G401 (cell line): ENCODE measurements around the gene CDKAL1. TPM values are rescaled to one million over a fixed set of nuclear protein-coding genes. Genes with fewer than 3 reads are reported as not detected.
"Not testable (repeated sequence)": the region's sequence is repeated elsewhere in the genome, so short reads cannot be mapped to it uniquely, and the experiment has no call there.

Experiments used
- DNase-seq: peaks from one replicate; pipeline ENCODE4 v3.0.0-alpha.2; 2015; ENCODE audit warnings: low spot score
- in situ Hi-C: cut with HindIII; loops from 2 replicates; pipeline ENCODE4 v1.10.0; 2016; ENCODE audit warnings: low sequenced_read_pairs, mixed read lengths
- total RNA-seq: library from RNA; depleted of rRNA; stranded (reverse); fragments of >200 nt; shearing (Covaris generic); gene quantifications from 2 replicates; pipeline ENCODE4 v1.2.3, GENCODE V29; 2014

CDKAL1 gene
- total RNA-seq, 1 experiment from 2014 or later, result 25.7 TPM

DNA sequence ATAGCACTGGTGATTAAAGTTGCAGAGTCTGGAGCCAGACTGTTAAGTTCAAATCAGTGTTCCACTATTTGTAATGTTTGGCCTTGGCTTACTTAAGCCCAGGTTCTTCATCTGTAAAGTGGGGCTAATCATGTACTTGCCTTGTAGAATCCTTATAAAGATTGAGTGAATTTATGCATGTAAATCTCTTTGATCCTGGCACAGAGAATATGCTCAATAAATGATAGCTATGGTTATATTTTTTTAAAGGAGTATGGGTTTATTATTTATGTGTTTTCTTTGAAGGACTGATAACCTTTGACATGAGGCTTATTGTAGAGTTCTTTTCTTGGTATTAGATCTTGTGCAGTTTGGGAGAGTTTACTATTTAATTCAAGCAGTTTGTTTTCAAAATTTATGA, 89.5 kb downstream of the CDKAL1 start:
- no peak for DNase-seq
- in situ Hi-C loops, result no loop called here

GRCh38 chr6:20626165-20626564, 91.9 kb downstream of the CDKAL1 start:
- in situ Hi-C loops, result no loop called here
- DNase-seq, result no peak

DNA sequence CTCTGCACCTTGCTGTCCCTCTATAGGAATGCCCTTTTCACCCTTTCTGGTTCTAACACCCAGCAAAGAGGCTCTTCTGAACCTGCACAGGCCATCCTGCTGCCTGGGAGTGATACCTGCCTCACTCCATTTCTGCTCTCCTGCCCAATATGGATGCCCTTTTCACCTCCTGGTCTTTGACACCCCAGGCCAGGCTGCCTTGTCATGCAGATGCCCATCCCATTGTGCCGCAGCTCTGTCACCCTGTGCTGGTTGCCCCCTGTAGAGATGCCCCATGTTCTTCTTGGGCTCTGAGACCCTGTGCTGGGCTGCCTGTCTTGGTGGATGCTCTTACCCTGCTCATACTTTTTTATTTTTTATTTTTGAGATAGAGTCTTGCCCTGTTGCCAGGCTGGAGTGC, 95.3 kb downstream of the CDKAL1 start:
- in situ Hi-C loops, result no loop called here
- no peak for DNase-seq

- DNase-seq, result no peak
- in situ Hi-C loops, result no loop called here
These were observed 95.9 kb downstream of the CDKAL1 start for GRCh38 chr6:20630136-20630535.

DNA sequence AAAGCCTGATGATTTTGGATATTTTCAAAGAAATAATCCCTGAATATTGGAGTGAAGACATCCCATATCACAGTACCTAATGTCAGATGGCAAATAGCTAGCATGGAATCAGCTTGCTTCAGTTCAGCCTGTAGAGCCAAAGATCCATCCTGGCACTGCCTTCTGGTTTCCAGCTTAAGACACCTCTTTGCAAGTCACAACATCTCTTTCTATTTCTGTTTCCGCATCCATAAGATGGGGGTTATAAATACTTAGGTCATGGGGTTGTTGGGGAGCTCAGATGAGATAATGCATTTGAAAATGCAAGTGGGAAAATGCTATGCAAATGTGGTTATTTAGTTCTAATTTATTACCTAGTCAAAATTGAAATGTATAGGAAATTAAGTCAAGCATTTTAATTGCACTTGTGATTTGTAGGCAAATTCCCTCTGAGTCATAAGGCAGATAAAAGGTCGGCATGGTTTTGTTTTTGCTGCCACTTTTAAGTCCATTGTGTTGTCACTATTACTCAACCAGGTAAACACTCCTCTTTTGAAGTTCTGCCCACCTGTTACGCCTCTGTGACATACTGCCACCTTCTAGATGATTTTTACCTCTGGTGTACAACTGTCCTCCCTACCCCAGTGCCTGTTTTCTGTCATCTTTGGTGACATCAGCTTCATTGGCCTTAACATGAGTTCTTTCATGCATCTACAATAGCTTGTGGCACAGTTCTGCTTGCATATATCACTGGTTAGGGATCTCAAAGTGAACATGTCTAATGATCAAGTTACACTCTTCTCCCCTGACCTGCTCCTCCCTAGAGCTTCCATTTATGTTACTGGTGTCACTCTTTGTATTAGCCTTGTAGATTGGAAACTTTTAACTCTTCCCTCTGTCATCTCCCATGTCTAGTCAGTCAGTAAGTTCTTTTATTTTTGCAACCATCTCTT, 96.6 kb downstream of the CDKAL1 start:
- in situ Hi-C loops, result no loop called here
- DNase-seq, result no peak

DNA sequence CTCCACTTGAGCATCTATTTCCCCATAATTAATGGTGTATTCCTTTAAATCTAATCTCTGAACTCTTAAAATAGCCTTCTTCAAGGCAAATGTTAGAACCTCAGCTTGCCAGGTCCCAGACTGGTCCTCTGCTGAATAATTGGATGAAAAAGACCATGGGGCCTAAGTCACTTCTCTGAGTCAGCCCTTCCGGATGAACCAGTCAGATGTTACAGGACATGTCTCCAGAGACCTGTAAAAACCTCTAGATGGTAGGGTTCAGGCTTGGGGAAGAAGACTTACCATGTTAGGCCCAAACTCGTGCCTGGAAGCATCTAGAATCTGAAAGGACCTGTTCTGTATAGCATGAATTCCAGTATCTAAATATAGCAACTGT, 97.3 kb downstream of the CDKAL1 start:
- no peak for DNase-seq

DNA sequence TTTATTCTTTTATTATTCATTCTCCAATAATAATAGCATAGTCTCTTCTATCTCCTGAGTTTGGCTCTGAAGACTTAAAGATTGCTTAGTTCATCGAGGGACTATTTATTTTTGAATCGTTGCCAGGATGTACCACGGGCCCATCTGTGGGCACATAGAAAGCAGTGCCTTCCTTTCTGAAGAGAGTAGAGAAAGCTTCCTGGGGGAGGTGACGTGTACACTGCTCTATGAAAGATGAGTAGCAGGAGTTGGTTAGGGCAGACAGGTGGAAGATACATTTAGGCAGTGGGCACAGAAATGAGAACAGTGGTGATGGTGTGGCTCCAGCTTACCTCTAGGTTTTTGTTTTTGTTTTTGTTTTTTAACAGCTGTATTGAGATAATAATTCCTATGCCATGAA, 98.4 kb downstream of the CDKAL1 start:
- in situ Hi-C loops, result no loop called here
- no peak for DNase-seq

More for the DNA sequence above, 97.3 kb downstream of the CDKAL1 start:
- in situ Hi-C loops, result no loop called here

DNA sequence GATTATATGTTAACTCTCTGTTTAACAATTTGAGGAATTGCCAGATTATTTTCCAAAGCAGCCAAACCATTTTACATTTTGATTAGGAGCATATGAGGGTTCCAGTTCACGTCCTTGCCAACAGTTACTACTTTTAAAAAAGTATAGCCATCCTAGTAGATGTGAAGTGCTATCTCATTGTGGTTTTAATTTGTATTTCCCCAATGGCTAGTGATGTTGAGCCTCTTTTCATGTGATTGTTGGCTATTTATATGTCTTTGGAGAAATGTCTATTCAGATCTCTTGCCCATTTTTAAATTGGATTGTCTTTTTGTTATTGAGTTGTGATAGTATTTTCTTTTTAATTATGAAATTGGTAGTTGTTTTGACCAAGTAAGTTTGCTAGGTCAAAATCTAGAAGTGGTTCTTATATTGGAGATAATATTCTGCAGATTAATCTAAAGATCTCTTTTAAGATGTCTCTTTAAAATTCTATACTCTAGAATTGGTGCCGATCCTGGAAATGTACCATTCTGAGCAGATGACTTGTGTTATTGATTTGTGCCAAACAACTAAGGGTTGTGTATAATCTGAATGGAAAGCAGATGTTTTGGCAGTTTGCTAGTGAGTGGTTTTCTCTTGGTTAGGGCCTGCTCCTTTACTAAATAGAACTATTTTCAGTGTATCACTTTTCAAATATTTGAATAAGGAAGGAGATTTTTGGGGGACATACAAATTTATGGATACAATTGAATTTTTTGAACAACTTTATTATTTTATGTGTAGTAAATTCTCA, 99.5 kb downstream of the CDKAL1 start:
- DNase-seq, result no peak
- in situ Hi-C loops, result no loop called here

DNA sequence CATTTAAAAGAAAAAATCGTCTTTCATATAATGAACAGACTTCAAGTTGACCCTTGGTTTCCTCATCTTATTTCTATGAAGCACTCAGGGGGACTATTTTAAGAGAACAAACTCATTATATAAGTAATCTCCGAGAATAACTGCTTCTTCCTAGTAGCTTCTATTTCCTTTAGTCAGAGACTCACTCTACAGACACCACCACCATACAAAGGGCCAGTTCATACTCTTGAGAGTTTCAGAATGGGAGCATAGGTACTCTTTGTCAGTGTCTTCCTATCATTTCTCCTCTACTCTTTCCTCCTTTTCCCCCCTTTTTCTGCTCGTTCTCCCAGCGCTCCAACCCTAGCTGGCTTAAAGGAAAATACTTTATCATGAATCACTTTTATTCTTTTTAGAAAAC, 104.9 kb downstream of the CDKAL1 start:
- in situ Hi-C loops, result no loop called here
- DNase-seq, result no peak

- no peak for DNase-seq
- in situ Hi-C loops, result no loop called here
These were observed 105.9 kb downstream of the CDKAL1 start for GRCh38 chr6:20640181-20640580.

- no peak for DNase-seq
- in situ Hi-C loops, result no loop called here
These were observed 108.2 kb downstream of the CDKAL1 start for GRCh38 chr6:20642441-20642840.

- in situ Hi-C loops, result no loop called here
- no peak for DNase-seq
These were observed 110.6 kb downstream of the CDKAL1 start for GRCh38 chr6:20644667-20645370.

DNA sequence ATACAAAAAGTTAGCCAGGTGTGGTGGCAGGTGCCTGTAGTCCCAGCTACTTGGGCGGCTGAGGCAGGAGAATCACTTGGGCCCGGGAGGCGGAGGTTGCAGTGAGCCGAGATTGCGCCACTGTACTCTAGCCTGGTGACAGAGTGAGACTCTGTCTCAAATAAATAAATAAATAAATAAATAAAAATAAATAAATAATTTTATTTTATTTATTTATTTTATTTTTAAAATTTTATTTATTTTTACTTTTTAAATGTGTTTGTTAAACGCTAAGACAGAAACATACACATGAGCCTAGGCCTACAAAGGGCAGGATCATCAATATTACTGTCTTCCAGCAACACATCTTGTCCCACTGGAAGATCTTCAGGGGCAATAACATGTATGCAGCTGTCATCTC, 111.3 kb downstream of the CDKAL1 start:
- in situ Hi-C loops, result not testable (repeated sequence)

GRCh38 chr6:20647585-20647984, 113.3 kb downstream of the CDKAL1 start:
- in situ Hi-C loops, result no loop called here
- DNase-seq, result no peak

More for the DNA sequence above, 111.3 kb downstream of the CDKAL1 start:
- not testable (repeated sequence) for DNase-seq

- in situ Hi-C loops, DNase-seq: not testable (repeated sequence)
These were observed 115.6 kb downstream of the CDKAL1 start for GRCh38 chr6:20649696-20650470.

- in situ Hi-C loops, result no loop called here
- DNase-seq, result no peak
These were observed 118.2 kb downstream of the CDKAL1 start for GRCh38 chr6:20652299-20653084.

GRCh38 chr6:20653085-20653479, 118.8 kb downstream of the CDKAL1 start:
- in situ Hi-C loops, result no loop called here
- no peak for DNase-seq

- no peak for DNase-seq
- in situ Hi-C loops, result no loop called here
These were observed 121.1 kb downstream of the CDKAL1 start for GRCh38 chr6:20655317-20655716.
